GM12878 (cell line): Measurements from ENCODE around the gene SGTA. TPM values are rescaled to one million over a fixed set of nuclear protein-coding genes. Genes with fewer than 3 reads are reported as not detected.

Experiments
- ATAC-seq: fragments of 200-7000 bp; cut with Tn5 transposase; 3 replicates; pipeline ENCODE4 v1.9.1; 2020; ENCODE audit warnings: mild to moderate bottlenecking, moderate library complexity
- BruUV-seq: library from RNA; stranded (reverse); fragments of 400-500 nt; replicated peaks from 2 replicates; lab custom pipeline; 2021; lab: Mats Ljungman, UMichigan
- CTCF ChIA-PET: fragments of 300-600 bp; sonication (Branson Sonifier 250); formaldehyde crosslinking; extraction: SDS; loops from one replicate; lab custom pipeline; 2021; ENCODE audit warnings: inconsistent platforms; lab: Yijun Ruan, JAX
- POLR2A ChIA-PET: fragments of 350-600 bp; formaldehyde crosslinking; extraction: SDS; loops from one replicate; lab custom pipeline; 2021; ENCODE audit warnings: inconsistent platforms; lab: Charles Lee
- RAD21 ChIA-PET: fragments of 300-600 bp; sonication (Branson Sonifier 250); formaldehyde crosslinking; loops from one replicate; lab custom pipeline; 2023; ENCODE audit warnings: antibody characterized with exemption; ENCODE audit not compliant: unreplicated experiment; lab: Charles Lee
- SMC1A ChIA-PET: fragments of 300-600 bp; sonication (Branson Sonifier 250); formaldehyde crosslinking; loops from one replicate; lab custom pipeline; 2023; ENCODE audit not compliant: unreplicated experiment, uncharacterized antibody; lab: Charles Lee
- DNase-seq: peaks from one replicate; pipeline ENCODE4 v3.0.0-alpha.2; 2011; ENCODE audit warnings: low read depth, low spot score
- FAIRE-seq: peaks from 3 replicates; lab custom pipeline; 2011; peaks lifted over from hg19 to GRCh38; lab: Jason Lieb, UNC
- H2AFZ ChIP-seq: 2 replicates; pipeline ENCODE4 v1.6.0; 2011; ENCODE audit warnings: low read depth, low read length, control low read depth; ENCODE audit not compliant: control insufficient read depth
- H3K27ac ChIP-seq: 2 replicates; pipeline ENCODE4 v1.5.1; 2011; ENCODE audit warnings: control low read depth; ENCODE audit not compliant: control insufficient read depth, insufficient read depth
- H3K27me3 ChIP-seq, 2 experiments: replicated peaks in 1 of 2; 2 replicates each; pipeline versions ENCODE4 v1.6.0 to v1.6.1; 2011; ENCODE audit warnings: low read length in 1 of 2; ENCODE audit not compliant: control insufficient read depth in 2 of 2, insufficient read depth in 2 of 2
- H3K36me3 ChIP-seq, 2 experiments: 2 replicates each; pipeline ENCODE4 v1.5.1; 2011; ENCODE audit warnings: low read length in 1 of 2; ENCODE audit not compliant: control insufficient read depth in 2 of 2, insufficient read depth in 2 of 2
- H3K4me1 ChIP-seq: 2 replicates; pipeline ENCODE4 v1.6.1; 2011; ENCODE audit warnings: mild to moderate bottlenecking, low read length, moderate library complexity, mixed read lengths; ENCODE audit not compliant: control insufficient read depth, insufficient read depth
- H3K4me2 ChIP-seq: 2 replicates; pipeline ENCODE4 v1.6.0; 2011; ENCODE audit warnings: control low read depth; ENCODE audit not compliant: control insufficient read depth, insufficient read depth
- H3K4me3 ChIP-seq: fragments of 200-600 bp; sonication (generic); 2 replicates; pipeline ENCODE4 v1.5.1; 2016
- H3K79me2 ChIP-seq: 2 replicates; pipeline ENCODE4 v1.6.0; 2011; ENCODE audit warnings: low read length; ENCODE audit not compliant: control insufficient read depth, insufficient read depth
- H3K9ac ChIP-seq: 2 replicates; pipeline ENCODE4 v1.8.0; 2011; ENCODE audit warnings: low read length, control low read depth, mixed read lengths; ENCODE audit not compliant: control insufficient read depth, insufficient read depth
- H3K9me3 ChIP-seq: replicated peaks from 3 replicates; pipeline ENCODE4 v1.5.1; 2011; ENCODE audit warnings: mild to moderate bottlenecking, low read length; ENCODE audit not compliant: control insufficient read depth, insufficient read depth
- H4K20me1 ChIP-seq: 2 replicates; pipeline ENCODE4 v1.6.0; 2011; ENCODE audit not compliant: control insufficient read depth, insufficient read depth
- CBX3 ChIP-seq: fragments of 200-600 bp; sonication (generic); IDR thresholded peaks from 2 replicates; pipeline ENCODE4 v1.6.1; 2016; ENCODE audit warnings: low read depth, borderline replicate concordance
- CREM ChIP-seq: IDR thresholded peaks from 2 replicates; pipeline ENCODE4 v1.6.1; 2014; ENCODE audit warnings: antibody characterized with exemption, low read depth
- DPF2 ChIP-seq: fragments of 450-650 bp; IDR thresholded peaks from 2 replicates; pipeline ENCODE4 v1.6.1; 2017; ENCODE audit warnings: mild to moderate bottlenecking
- JUND ChIP-seq: IDR thresholded peaks from 2 replicates; pipeline ENCODE4 v1.6.1; 2012; ENCODE audit warnings: low read depth, mild to moderate bottlenecking, low read length, improper control_type of control experiment, moderate library complexity
- NFYA ChIP-seq: IDR thresholded peaks from 2 replicates; pipeline ENCODE4 v1.6.1; 2011; ENCODE audit warnings: low read depth, mild to moderate bottlenecking, low read length, improper control_type of control experiment, borderline replicate concordance
- NFYB ChIP-seq: IDR thresholded peaks from 2 replicates; pipeline ENCODE4 v1.6.1; 2011; ENCODE audit warnings: low read depth, mild to moderate bottlenecking, low read length, improper control_type of control experiment, moderate library complexity; ENCODE audit not compliant: insufficient read depth
- PAX5 ChIP-seq: IDR thresholded peaks from 2 replicates; pipeline ENCODE4 v1.6.1; 2011; ENCODE audit warnings: low read depth, low read length, borderline replicate concordance
- PBX3 ChIP-seq: IDR thresholded peaks from 2 replicates; pipeline ENCODE4 v1.6.1; 2011; ENCODE audit warnings: mild to moderate bottlenecking, low read depth, low read length, moderate library complexity; ENCODE audit not compliant: insufficient replicate concordance
- POLR2AphosphoS2 ChIP-seq: IDR thresholded peaks from 2 replicates; pipeline ENCODE4 v1.6.1; 2011; ENCODE audit warnings: low read depth, mild to moderate bottlenecking, low read length, improper control_type of control experiment, moderate library complexity
- POU2F2 ChIP-seq: IDR thresholded peaks from 3 replicates; pipeline ENCODE4 v1.6.1; 2011; ENCODE audit warnings: low read depth, mild to moderate bottlenecking, low read length, borderline replicate concordance
- RELB ChIP-seq: fragments of 450-650 bp; IDR thresholded peaks from 2 replicates; pipeline ENCODE4 v1.6.1; 2017; ENCODE audit warnings: low read depth, mild to moderate bottlenecking, moderate library complexity
- SREBF1 ChIP-seq: IDR thresholded peaks from 2 replicates; pipeline ENCODE4 v1.6.1; 2012; ENCODE audit warnings: mild to moderate bottlenecking, low read length
- TCF7 ChIP-seq: IDR thresholded peaks from 2 replicates; pipeline ENCODE4 v1.6.1; 2014; ENCODE audit warnings: antibody characterized with exemption, borderline replicate concordance
- ZNF207 ChIP-seq: fragments of 450-650 bp; IDR thresholded peaks from 2 replicates; pipeline ENCODE4 v1.6.1; 2014; ENCODE audit warnings: antibody characterized with exemption, mild to moderate bottlenecking, borderline replicate concordance
- ZNF384 ChIP-seq: IDR thresholded peaks from 2 replicates; pipeline ENCODE4 v1.6.1; 2012; ENCODE audit warnings: low read depth, mild to moderate bottlenecking, low read length, improper control_type of control experiment, borderline replicate concordance
- WGBS: methylation state at CpG from one replicate; pipeline ENCODE4 v1.1.6; 2016; ENCODE audit warnings: low lambda C conversion rate; ENCODE audit not compliant: insufficient replicate concordance, insufficient coverage; ENCODE audit errors: missing lambda C conversion rate; 5-methylcytosine and 5-hydroxymethylcytosine counted together
- in situ Hi-C: fragments of 300-500 bp; cut with MboI; formaldehyde crosslinking; loops from 9 replicates; pipeline ENCODE4 v1.14.3; 2018; ENCODE audit warnings: mixed read lengths
- intact Hi-C: fragments of 100-400 bp; cut with micrococcal nuclease; formaldehyde crosslinking; loops from one replicate; pipeline ENCODE4 v1.14.2; 2022; ENCODE audit not compliant: unreplicated experiment
- polyA plus RNA-seq, 11 experiments: library from polyadenylated mRNA; depleted of rRNA in 4 of 11; unstranded in 6 of 11; stranded (reverse) in 5 of 11; fragments of >200 nt; fragmentation: Nextera tagmentation in 4 of 11; fragmentation: Illumina TruSeq in 1 of 11; extraction: Ambion mirVana in 4 of 11; extraction: Trizol in 1 of 11; gene quantifications; 1 replicate in 1 of 11; 2 replicates in 10 of 11; pipeline versions ENCODE4 v1.2.1 to v1.2.3, GENCODE V29; 2011 to 2016; ENCODE audit warnings: inconsistent platforms in 2 of 11, missing spikeins in 2 of 11, low read depth in 1 of 11
- total RNA-seq, 4 experiments: library from RNA; depleted of rRNA in 3 of 4; stranded (reverse); fragments of >200 nt in 3 of 4; fragmentation: Illumina TruSeq in 1 of 4; extraction: Trizol in 1 of 4; gene quantifications; 2 replicates each; pipeline versions ENCODE4 v1.2.1 to v1.2.3, GENCODE V29; 2013 to 2021
- TF ChIP-seq, protein P1 (sequence below): fragments of 450-650 bp; formaldehyde crosslinking; IDR thresholded peaks from 2 replicates; pipeline ENCODE4 v1.4.0; 2022; ENCODE audit warnings: mild to moderate bottlenecking, moderate library complexity

SGTA gene
- total and polyA plus RNA-seq, 10 of the 15 experiments (the other 5 are each of a cell fraction or from before 2014, with no cell fraction given), result 2.0 to 102 (median 48.2) TPM

GRCh38 chr19:2759362-2759761 lies 23.7 kb downstream of the SGTA start:
- ChIA-PET POLR2A (interaction anchor here (0.6 kb wide), 2 partner anchors 25 to 179 kb away, joined by 3 read pairs; no protein-coding TSS in a partner anchor), SMC1A (no interaction called here), CTCF (interaction anchor here (0.9 to 1.5 kb wide), 2 partner anchors 10 to 111 kb away, joined by 4 to 5 read pairs; no protein-coding TSS in a partner anchor), RAD21 (no interaction called here)
- Histone ChIP-seq H3K79me2 (no peaks in the 10 kb centered on the region), H3K4me1 (no peaks in the 10 kb centered on the region), H3K27me3 (no peaks in the 10 kb centered on the region), H3K9ac (no peak overlapping the region), H3K27ac (no peak overlapping the region), H3K4me2 (no peak overlapping the region), H3K4me3 (no peak overlapping the region), H4K20me1 (no peaks in the 10 kb centered on the region), H3K36me3 (peaks cover 8 to 43% of the 10 kb centered on the region in 2 experiments), H3K9me3 (no peaks in the 10 kb centered on the region), H2AFZ (no peak overlapping the region)
- ATAC-seq (no peak), DNase-seq (no peak), FAIRE-seq (no peak)
- TF ChIP-seq NFYB (no peak), PBX3 (no peak), RELB (no peak), POLR2AphosphoS2 (no peak), SREBF1 (no peak), CREM (no peak), CBX3 (no peak), POU2F2 (no peak), ZNF384 (no peak), JUND (no peak), NFYA (no peak), ZNF207 (no peak), DPF2 (no peak), TCF7 (no peak), PAX5 (no peak)
- TF ChIP-seq, protein P1, sequence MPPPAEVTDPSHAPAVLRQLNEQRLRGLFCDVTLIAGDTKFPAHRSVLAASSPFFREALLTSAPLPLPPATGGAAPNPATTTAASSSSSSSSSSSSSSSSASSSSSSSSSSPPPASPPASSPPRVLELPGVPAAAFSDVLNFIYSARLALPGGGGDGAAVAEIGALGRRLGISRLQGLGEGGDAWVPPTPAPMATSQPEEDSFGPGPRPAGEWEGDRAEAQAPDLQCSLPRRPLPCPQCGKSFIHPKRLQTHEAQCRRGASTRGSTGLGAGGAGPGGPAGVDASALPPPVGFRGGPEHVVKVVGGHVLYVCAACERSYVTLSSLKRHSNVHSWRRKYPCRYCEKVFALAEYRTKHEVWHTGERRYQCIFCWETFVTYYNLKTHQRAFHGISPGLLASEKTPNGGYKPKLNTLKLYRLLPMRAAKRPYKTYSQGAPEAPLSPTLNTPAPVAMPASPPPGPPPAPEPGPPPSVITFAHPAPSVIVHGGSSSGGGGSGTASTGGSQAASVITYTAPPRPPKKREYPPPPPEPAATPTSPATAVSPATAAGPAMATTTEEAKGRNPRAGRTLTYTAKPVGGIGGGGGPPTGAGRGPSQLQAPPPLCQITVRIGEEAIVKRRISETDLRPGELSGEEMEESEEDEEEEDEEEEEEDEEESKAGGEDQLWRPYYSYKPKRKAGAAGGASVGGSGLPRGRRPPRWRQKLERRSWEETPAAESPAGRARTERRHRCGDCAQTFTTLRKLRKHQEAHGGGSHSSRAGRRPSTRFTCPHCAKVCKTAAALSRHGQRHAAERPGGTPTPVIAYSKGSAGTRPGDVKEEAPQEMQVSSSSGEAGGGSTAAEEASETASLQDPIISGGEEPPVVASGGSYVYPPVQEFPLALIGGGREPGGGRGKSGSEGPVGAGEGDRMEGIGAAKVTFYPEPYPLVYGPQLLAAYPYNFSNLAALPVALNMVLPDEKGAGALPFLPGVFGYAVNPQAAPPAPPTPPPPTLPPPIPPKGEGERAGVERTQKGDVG (CRISPR knock-in tag), result no peak
- intact Hi-C loops, result no loop called here
- no TSS peak for BruUV-seq
- WGBS, result 91% methylated on average over 17 of the region's 17 CpGs
- in situ Hi-C loops, result no loop called here
